Measurements from ENCODE around the gene KRTAP6-3.

KRTAP6-3 gene

DNA sequence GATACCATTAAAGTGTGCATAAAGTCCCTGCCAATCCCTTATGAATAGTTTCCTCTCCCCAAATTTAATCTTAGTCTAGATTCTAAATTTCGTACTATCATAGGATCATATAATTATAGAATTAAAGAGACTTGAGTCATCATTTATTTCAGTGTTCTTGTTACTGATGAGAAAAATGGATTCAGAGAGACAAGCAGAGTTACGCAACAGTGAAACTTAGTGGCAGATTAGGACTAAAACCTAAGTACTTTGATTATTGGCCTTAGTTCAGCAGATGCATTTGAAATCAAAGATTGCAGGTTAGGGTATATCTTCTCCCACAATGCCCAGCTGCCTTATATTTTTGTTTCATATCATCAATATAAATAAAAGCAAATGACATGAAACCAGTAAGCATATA is 30.3 kb upstream of the KRTAP6-3 start:
- H2AFZ ChIP-seq (ENCODE audit: low read length) = no peak overlapping the region
- H2BK120ac ChIP-seq (ENCODE audit: low read depth, low read length) = no peak overlapping the region
- H3K9ac ChIP-seq (ENCODE audit: low read depth, low read length, poor library complexity) = no peak overlapping the region
- H3K4ac ChIP-seq (ENCODE audit: low read length) = no peak overlapping the region
- no peak overlapping the region for H2BK5ac ChIP-seq (ENCODE audit: low read length)
- no peak overlapping the region for H4K8ac ChIP-seq (ENCODE audit: low read depth, low read length)
- WGBS, 2 donors (ENCODE audit: extremely low coverage in 2 of 2, insufficient read length in 2 of 2, insufficient replicate concordance in 1 of 2) = no CpG with 5 or more reads among the region's 2 CpGs
- no peaks in the 10 kb centered on the region for H3K4me1 ChIP-seq (ENCODE audit: control insufficient read depth in 2 of 2, insufficient read depth in 1 of 2, low read depth in 1 of 2, low read length in 2 of 2)
- H3K36me3 ChIP-seq (replicated peaks in 1 of 2; ENCODE audit: control insufficient read depth in 2 of 2, insufficient read depth in 2 of 2, low read length in 2 of 2) = no peaks in the 10 kb centered on the region
- H3K9me3 ChIP-seq (replicated peaks in 1 of 2; ENCODE audit: control insufficient read depth in 2 of 2, insufficient read depth in 1 of 2, low read depth in 1 of 2, low read length in 2 of 2) = no peaks in the 10 kb centered on the region
- no peak overlapping the region for H3K23ac ChIP-seq (ENCODE audit: low read depth, low read length, poor library complexity)
- H3K4me3 ChIP-seq (ENCODE audit: low read length in 2 of 2) = no peak overlapping the region
- H2BK12ac ChIP-seq (ENCODE audit: low read length) = no peak overlapping the region
- no peak overlapping the region for H2AK5ac ChIP-seq (ENCODE audit: low read depth, low read length)
- no peak overlapping the region for H3K4me2 ChIP-seq (ENCODE audit: insufficient read depth, low read length, poor library complexity, severe bottlenecking)
- H4K91ac ChIP-seq (ENCODE audit: low read depth, low read length, poor library complexity) = no peak overlapping the region
- H3K79me1 ChIP-seq (ENCODE audit: low read depth, low read length) = no peaks in the 10 kb centered on the region
- H3K27me3 ChIP-seq (ENCODE audit: control insufficient read depth in 3 of 3, insufficient read depth in 3 of 3, low read depth in 1 of 3, low read length in 3 of 3) = no peaks in the 10 kb centered on the region
- no peak overlapping the region for H3K27ac ChIP-seq (replicated peaks; ENCODE audit: low read length)
- H3K18ac ChIP-seq (ENCODE audit: low read length) = no peak overlapping the region
- H2BK15ac ChIP-seq (ENCODE audit: low read length) = no peak overlapping the region
- H3K14ac ChIP-seq (ENCODE audit: low read length) = no peak overlapping the region
- no peak for DNase-seq (ENCODE audit: low spot score)

DNA sequence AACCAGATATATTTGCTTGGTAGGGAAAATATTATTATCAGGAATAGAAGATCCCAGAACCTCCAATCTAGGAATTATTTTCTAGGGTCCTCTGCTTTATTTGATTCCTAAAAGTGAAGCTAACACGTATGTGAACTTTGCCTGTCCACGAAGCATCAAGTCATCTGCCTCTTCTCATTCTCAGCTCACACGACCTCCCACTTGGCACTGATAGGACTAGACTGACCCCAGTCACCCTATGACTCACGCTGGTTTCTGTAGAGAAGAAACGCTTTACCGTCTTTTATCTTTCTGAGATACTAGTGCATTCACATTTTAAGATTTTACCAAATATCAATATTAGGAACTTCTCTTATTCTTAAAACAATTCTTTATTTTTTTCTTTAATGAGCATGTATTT is 29.2 kb upstream of the KRTAP6-3 start:
- no peaks in the 10 kb centered on the region for H3K79me1 ChIP-seq (ENCODE audit: low read depth, low read length)
- no peak for DNase-seq (ENCODE audit: low spot score)
- H2AK5ac ChIP-seq (ENCODE audit: low read depth, low read length) = no peak overlapping the region
- no peak overlapping the region for H4K8ac ChIP-seq (ENCODE audit: low read depth, low read length)
- H2BK15ac ChIP-seq (ENCODE audit: low read length) = no peak overlapping the region
- H3K18ac ChIP-seq (ENCODE audit: low read length) = no peak overlapping the region
- H2BK5ac ChIP-seq (ENCODE audit: low read length) = no peak overlapping the region
- H3K27me3 ChIP-seq (ENCODE audit: control insufficient read depth in 3 of 3, insufficient read depth in 3 of 3, low read depth in 1 of 3, low read length in 3 of 3) = no peaks in the 10 kb centered on the region
- no peak overlapping the region for H2AFZ ChIP-seq (ENCODE audit: low read length)
- H3K4me3 ChIP-seq (ENCODE audit: low read length in 2 of 2) = no peak overlapping the region
- no peaks in the 10 kb centered on the region for H3K4me1 ChIP-seq (ENCODE audit: control insufficient read depth in 2 of 2, insufficient read depth in 1 of 2, low read depth in 1 of 2, low read length in 2 of 2)
- H2BK120ac ChIP-seq (ENCODE audit: low read depth, low read length) = no peak overlapping the region
- no CpG with 5 or more reads among the region's 6 CpGs for WGBS, 2 donors (ENCODE audit: extremely low coverage in 2 of 2, insufficient read length in 2 of 2, insufficient replicate concordance in 1 of 2)
- no peak overlapping the region for H3K4ac ChIP-seq (ENCODE audit: low read length)
- H3K9me3 ChIP-seq (replicated peaks in 1 of 2; ENCODE audit: control insufficient read depth in 2 of 2, insufficient read depth in 1 of 2, low read depth in 1 of 2, low read length in 2 of 2) = no peaks in the 10 kb centered on the region
- no peaks in the 10 kb centered on the region for H3K36me3 ChIP-seq (replicated peaks in 1 of 2; ENCODE audit: control insufficient read depth in 2 of 2, insufficient read depth in 2 of 2, low read length in 2 of 2)
- H3K4me2 ChIP-seq (ENCODE audit: insufficient read depth, low read length, poor library complexity, severe bottlenecking) = no peak overlapping the region
- H3K14ac ChIP-seq (ENCODE audit: low read length) = no peak overlapping the region
- no peak overlapping the region for H3K23ac ChIP-seq (ENCODE audit: low read depth, low read length, poor library complexity)
- H2BK12ac ChIP-seq (ENCODE audit: low read length) = no peak overlapping the region
- H4K91ac ChIP-seq (ENCODE audit: low read depth, low read length, poor library complexity) = no peak overlapping the region
- no peak overlapping the region for H3K9ac ChIP-seq (ENCODE audit: low read depth, low read length, poor library complexity)
- no peak overlapping the region for H3K27ac ChIP-seq (replicated peaks; ENCODE audit: low read length)

DNA sequence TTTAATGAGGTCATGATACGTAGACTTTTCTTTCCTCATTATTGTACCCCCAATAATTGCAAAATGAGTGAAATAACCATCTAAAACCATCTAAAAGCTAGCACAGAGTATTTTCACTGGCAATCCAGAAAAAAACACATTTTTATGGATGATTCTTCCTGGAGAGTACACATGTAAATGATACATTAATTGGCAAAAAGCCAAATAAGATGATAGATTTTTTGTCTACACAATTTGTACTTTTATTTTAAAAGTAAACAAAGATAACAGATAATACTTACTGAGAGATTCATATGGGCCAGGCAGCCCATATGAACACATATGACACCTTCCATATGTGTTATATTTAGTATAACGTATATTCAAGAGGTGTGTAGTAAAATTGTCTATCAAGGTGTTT is 28.6 kb upstream of the KRTAP6-3 start:
- Histone ChIP-seq H2BK12ac (ENCODE audit: low read length) (no peak overlapping the region), H2AFZ (ENCODE audit: low read length) (no peak overlapping the region), H3K79me1 (ENCODE audit: low read depth, low read length) (no peaks in the 10 kb centered on the region), H2AK5ac (ENCODE audit: low read depth, low read length) (no peak overlapping the region), H2BK120ac (ENCODE audit: low read depth, low read length) (no peak overlapping the region), H3K4me3 (ENCODE audit: low read length in 2 of 2) (no peak overlapping the region), H3K27me3 (ENCODE audit: control insufficient read depth in 3 of 3, insufficient read depth in 3 of 3, low read depth in 1 of 3, low read length in 3 of 3) (no peaks in the 10 kb centered on the region), H4K91ac (ENCODE audit: low read depth, low read length, poor library complexity) (no peak overlapping the region), H4K8ac (ENCODE audit: low read depth, low read length) (no peak overlapping the region), H3K9ac (ENCODE audit: low read depth, low read length, poor library complexity) (no peak overlapping the region), H3K27ac (replicated peaks; ENCODE audit: low read length) (no peak overlapping the region), H3K14ac (ENCODE audit: low read length) (no peak overlapping the region), H3K4me2 (ENCODE audit: insufficient read depth, low read length, poor library complexity, severe bottlenecking) (no peak overlapping the region), H3K23ac (ENCODE audit: low read depth, low read length, poor library complexity) (no peak overlapping the region), H3K4ac (ENCODE audit: low read length) (no peak overlapping the region), H2BK5ac (ENCODE audit: low read length) (no peak overlapping the region), H3K9me3 (replicated peaks in 1 of 2; ENCODE audit: control insufficient read depth in 2 of 2, insufficient read depth in 1 of 2, low read depth in 1 of 2, low read length in 2 of 2) (no peaks in the 10 kb centered on the region), H2BK15ac (ENCODE audit: low read length) (no peak overlapping the region), H3K36me3 (replicated peaks in 1 of 2; ENCODE audit: control insufficient read depth in 2 of 2, insufficient read depth in 2 of 2, low read length in 2 of 2) (no peaks in the 10 kb centered on the region), H3K18ac (ENCODE audit: low read length) (no peak overlapping the region), H3K4me1 (ENCODE audit: control insufficient read depth in 2 of 2, insufficient read depth in 1 of 2, low read depth in 1 of 2, low read length in 2 of 2) (no peaks in the 10 kb centered on the region)
- no CpG with 5 or more reads among the region's 2 CpGs for WGBS, 2 donors (ENCODE audit: extremely low coverage in 2 of 2, insufficient read length in 2 of 2, insufficient replicate concordance in 1 of 2)
- DNase-seq (ENCODE audit: low spot score) = no peak

DNA sequence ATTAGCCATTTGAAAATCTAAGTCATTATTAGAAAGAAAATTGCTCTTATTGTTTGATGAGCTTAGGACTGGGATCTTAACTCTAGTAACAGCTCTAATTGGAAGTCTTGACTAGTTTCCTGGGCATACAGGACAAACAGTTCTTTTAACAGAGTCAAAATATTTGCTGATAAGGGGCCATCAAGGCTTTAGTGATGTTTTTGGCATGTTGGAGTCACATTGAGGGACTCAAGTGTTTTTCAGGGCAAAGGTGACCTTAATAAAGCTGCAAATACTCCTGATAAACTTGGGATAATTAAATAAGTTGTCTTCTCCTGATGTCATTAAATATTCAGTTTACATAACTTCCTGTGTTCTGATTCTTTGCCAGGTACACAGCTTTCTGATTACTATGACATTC is 24.6 kb upstream of the KRTAP6-3 start:
- Histone ChIP-seq H4K8ac (ENCODE audit: low read depth, low read length) (no peak overlapping the region), H3K9me3 (replicated peaks in 1 of 2; ENCODE audit: control insufficient read depth in 2 of 2, insufficient read depth in 1 of 2, low read depth in 1 of 2, low read length in 2 of 2) (no peaks in the 10 kb centered on the region), H3K4ac (ENCODE audit: low read length) (no peak overlapping the region)

More for the DNA sequence above, 24.6 kb upstream of the KRTAP6-3 start:
- Histone ChIP-seq H2BK12ac (ENCODE audit: low read length) (no peak overlapping the region), H3K23ac (ENCODE audit: low read depth, low read length, poor library complexity) (no peak overlapping the region), H4K91ac (ENCODE audit: low read depth, low read length, poor library complexity) (no peak overlapping the region), H3K4me2 (ENCODE audit: insufficient read depth, low read length, poor library complexity, severe bottlenecking) (no peak overlapping the region), H3K9ac (ENCODE audit: low read depth, low read length, poor library complexity) (no peak overlapping the region), H3K18ac (ENCODE audit: low read length) (no peak overlapping the region), H3K36me3 (replicated peaks in 1 of 2; ENCODE audit: control insufficient read depth in 2 of 2, insufficient read depth in 2 of 2, low read length in 2 of 2) (no peaks in the 10 kb centered on the region), H2AK5ac (ENCODE audit: low read depth, low read length) (no peak overlapping the region), H2BK120ac (ENCODE audit: low read depth, low read length) (no peak overlapping the region), H3K27ac (replicated peaks; ENCODE audit: low read length) (no peak overlapping the region), H2AFZ (ENCODE audit: low read length) (no peak overlapping the region), H3K4me3 (ENCODE audit: low read length in 2 of 2) (no peak overlapping the region), H2BK15ac (ENCODE audit: low read length) (no peak overlapping the region), H3K14ac (ENCODE audit: low read length) (no peak overlapping the region), H2BK5ac (ENCODE audit: low read length) (no peak overlapping the region), H3K79me1 (ENCODE audit: low read depth, low read length) (no peaks in the 10 kb centered on the region), H3K4me1 (ENCODE audit: control insufficient read depth in 2 of 2, insufficient read depth in 1 of 2, low read depth in 1 of 2, low read length in 2 of 2) (no peaks in the 10 kb centered on the region), H3K27me3 (ENCODE audit: control insufficient read depth in 3 of 3, insufficient read depth in 3 of 3, low read depth in 1 of 3, low read length in 3 of 3) (no peaks in the 10 kb centered on the region)
- no peak for DNase-seq (ENCODE audit: low spot score)
